HepG2 (cell line): ENCODE results near the gene MORN5. TPM values are rescaled to one million over a fixed set of nuclear protein-coding genes. Genes with fewer than 3 reads are reported as not detected.
A peak's percentile ranks its signal among the peaks of the same experiment; 100 is the strongest.

Experiments
- GTF2F1 ChIP-seq: fragments of 150-350 bp; IDR thresholded peaks from 2 replicates; pipeline ENCODE4 v1.6.1; 2014; ENCODE audit warnings: low read length
- MZF1 ChIP-seq: sonication (generic); formaldehyde crosslinking; IDR thresholded peaks from 2 replicates; pipeline ENCODE4 v1.8.1; 2023; ENCODE audit warnings: mild to moderate bottlenecking, missing genetic modification reagents, borderline replicate concordance
- PRDM10 ChIP-seq: sonication (generic); formaldehyde crosslinking; IDR thresholded peaks from 2 replicates; pipeline ENCODE4 v1.4.0; 2020; ENCODE audit warnings: low read depth, missing genetic modification reagents
- SUZ12 ChIP-seq: fragments of 150-350 bp; IDR thresholded peaks from 2 replicates; pipeline ENCODE4 v1.6.1; 2014; ENCODE audit warnings: low read depth, low read length
- YY1 ChIP-seq: IDR thresholded peaks from 2 replicates; pipeline ENCODE4 v1.6.1; 2011; ENCODE audit warnings: low read length, low read depth, moderate library complexity, mild to moderate bottlenecking; ENCODE audit not compliant: insufficient read depth, insufficient replicate concordance
- ZNF160 ChIP-seq: sonication (generic); formaldehyde crosslinking; IDR thresholded peaks from 2 replicates; pipeline ENCODE4 v1.8.0; 2022; ENCODE audit warnings: mild to moderate bottlenecking, inconsistent platforms, missing genetic modification reagents
- ZNF232 ChIP-seq: sonication (generic); formaldehyde crosslinking; IDR thresholded peaks from 2 replicates; pipeline ENCODE4 v1.4.0; 2020; ENCODE audit warnings: missing genetic modification reagents, borderline replicate concordance
- ZNF407 ChIP-seq: sonication (generic); formaldehyde crosslinking; IDR thresholded peaks from one replicate; pipeline ENCODE4 v1.5.1; 2020; ENCODE audit warnings: mild to moderate bottlenecking, missing genetic modification reagents; ENCODE audit errors: not compliant biosample characterization
- ZNF652 ChIP-seq: IDR thresholded peaks from 2 replicates; pipeline ENCODE4 v1.6.1; 2016; ENCODE audit warnings: low read depth, borderline replicate concordance
- ZSCAN30 ChIP-seq: sonication (generic); formaldehyde crosslinking; IDR thresholded peaks from 2 replicates; pipeline ENCODE4 v1.5.0; 2020; ENCODE audit warnings: mild to moderate bottlenecking, missing genetic modification reagents
- ZZZ3 ChIP-seq: sonication (generic); formaldehyde crosslinking; IDR thresholded peaks from 2 replicates; pipeline ENCODE4 v1.4.0; 2020; ENCODE audit warnings: missing genetic modification reagents, mild to moderate bottlenecking, borderline replicate concordance
- polyA plus RNA-seq, 8 experiments: library from polyadenylated mRNA; depleted of rRNA in 3 of 8; stranded (reverse) in 7 of 8; unstranded in 1 of 8; fragments of >200 nt; fragmentation: Illumina TruSeq in 4 of 8; extraction: Trizol in 4 of 8; gene quantifications; 2 replicates each; pipeline versions ENCODE4 v1.2.1 to v1.2.3, GENCODE V29; 2011 to 2016; ENCODE audit warnings: low read depth in 4 of 8, missing spikeins in 1 of 8, mixed read lengths in 1 of 8; ENCODE audit not compliant: insufficient read depth in 1 of 8
- total RNA-seq, 5 experiments: library from RNA; depleted of rRNA; stranded (reverse); fragments of >200 nt; fragmentation: Illumina TruSeq; extraction: Trizol; gene quantifications; 2 replicates each; pipeline ENCODE4 v1.2.3, GENCODE V29; 2016; ENCODE audit warnings: low read depth in 1 of 5
- TF ChIP-seq, protein P1 (sequence below): IDR thresholded peaks from 2 replicates; pipeline ENCODE4 v1.6.1; 2016; ENCODE audit warnings: low read depth, borderline replicate concordance
- TF ChIP-seq, protein P2 (sequence below): sonication (generic); formaldehyde crosslinking; IDR thresholded peaks from 2 replicates; pipeline ENCODE4 v1.4.0; 2020; ENCODE audit warnings: missing genetic modification reagents, mild to moderate bottlenecking, borderline replicate concordance

MORN5 gene
- total and polyA plus RNA-seq, 2 of the 13 experiments (the other 11 are each of a cell fraction or from before 2014, with no cell fraction given) = not detected

GRCh38 chr9:122213589-122214413, 54.1 kb downstream of the MORN5 start (continued):
- no peak for TF ChIP-seq PRDM10 (CRISPR knock-in tag)
- TF ChIP-seq ZSCAN30 (CRISPR knock-in tag) = no peak
- TF ChIP-seq YY1 = no peak
- no peak for TF ChIP-seq ZZZ3 (CRISPR knock-in tag)
- TF ChIP-seq GTF2F1 = no peak
- no peak for TF ChIP-seq SUZ12
- peak; percentile 66 for TF ChIP-seq ZNF407 (CRISPR knock-in tag)
- TF ChIP-seq MZF1 (CRISPR knock-in tag) = no peak
- TF ChIP-seq, protein P1, sequence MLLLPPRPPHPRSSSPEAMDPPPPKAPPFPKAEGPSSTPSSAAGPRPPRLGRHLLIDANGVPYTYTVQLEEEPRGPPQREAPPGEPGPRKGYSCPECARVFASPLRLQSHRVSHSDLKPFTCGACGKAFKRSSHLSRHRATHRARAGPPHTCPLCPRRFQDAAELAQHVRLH (CRISPR knock-in tag) = peak; percentile 54; the same call in 1 of the 2 replicates
- no peak for TF ChIP-seq ZNF160 (CRISPR knock-in tag)
- no peak for TF ChIP-seq ZNF652 (CRISPR knock-in tag)
- peak; percentile 89; the same call in 1 of the 2 replicates for TF ChIP-seq ZNF232 (CRISPR knock-in tag)
- TF ChIP-seq, protein P2, sequence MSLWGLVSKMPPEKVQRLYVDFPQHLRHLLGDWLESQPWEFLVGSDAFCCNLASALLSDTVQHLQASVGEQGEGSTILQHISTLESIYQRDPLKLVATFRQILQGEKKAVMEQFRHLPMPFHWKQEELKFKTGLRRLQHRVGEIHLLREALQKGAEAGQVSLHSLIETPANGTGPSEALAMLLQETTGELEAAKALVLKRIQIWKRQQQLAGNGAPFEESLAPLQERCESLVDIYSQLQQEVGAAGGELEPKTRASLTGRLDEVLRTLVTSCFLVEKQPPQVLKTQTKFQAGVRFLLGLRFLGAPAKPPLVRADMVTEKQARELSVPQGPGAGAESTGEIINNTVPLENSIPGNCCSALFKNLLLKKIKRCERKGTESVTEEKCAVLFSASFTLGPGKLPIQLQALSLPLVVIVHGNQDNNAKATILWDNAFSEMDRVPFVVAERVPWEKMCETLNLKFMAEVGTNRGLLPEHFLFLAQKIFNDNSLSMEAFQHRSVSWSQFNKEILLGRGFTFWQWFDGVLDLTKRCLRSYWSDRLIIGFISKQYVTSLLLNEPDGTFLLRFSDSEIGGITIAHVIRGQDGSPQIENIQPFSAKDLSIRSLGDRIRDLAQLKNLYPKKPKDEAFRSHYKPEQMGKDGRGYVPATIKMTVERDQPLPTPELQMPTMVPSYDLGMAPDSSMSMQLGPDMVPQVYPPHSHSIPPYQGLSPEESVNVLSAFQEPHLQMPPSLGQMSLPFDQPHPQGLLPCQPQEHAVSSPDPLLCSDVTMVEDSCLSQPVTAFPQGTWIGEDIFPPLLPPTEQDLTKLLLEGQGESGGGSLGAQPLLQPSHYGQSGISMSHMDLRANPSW (CRISPR knock-in tag) = no peak
